DOHH2 (cell line): Measurements from ENCODE around the gene MACROD2.

Experiments used
- H3F3A ChIP-seq: fragments of 200-600 bp; sonication (generic), shearing (Covaris generic); 2 replicates; pipeline ENCODE4 v1.6.0; 2016; ENCODE audit warnings: antibody characterized with exemption, mild to moderate bottlenecking; ENCODE audit not compliant: control insufficient read depth, insufficient read depth
- H3K27ac ChIP-seq: fragments of 200-600 bp; sonication (generic); 2 replicates; pipeline ENCODE4 v1.5.1; 2014; ENCODE audit warnings: low read depth, mild to moderate bottlenecking, low read length, moderate library complexity
- H3K27me3 ChIP-seq: fragments of 200-600 bp; sonication (generic); 2 replicates; pipeline ENCODE4 v1.6.1; 2014; ENCODE audit warnings: mild to moderate bottlenecking, low read length, mixed read lengths; ENCODE audit not compliant: control insufficient read depth
- H3K36me3 ChIP-seq: fragments of 200-600 bp; sonication (generic); 2 replicates; pipeline ENCODE4 v1.6.1; 2014; ENCODE audit warnings: mild to moderate bottlenecking, low read length, moderate library complexity, mixed read lengths; ENCODE audit not compliant: control insufficient read depth
- H3K4me1 ChIP-seq: fragments of 200-600 bp; sonication (generic); 2 replicates; pipeline ENCODE4 v1.6.1; 2014; ENCODE audit warnings: mild to moderate bottlenecking, low read length, mixed read lengths; ENCODE audit not compliant: control insufficient read depth
- H3K4me2 ChIP-seq: fragments of 200-600 bp; sonication (generic); 2 replicates; pipeline ENCODE4 v1.6.0; 2014; ENCODE audit warnings: mild to moderate bottlenecking, low read length, moderate library complexity
- H3K4me3 ChIP-seq: fragments of 200-600 bp; sonication (generic); 2 replicates; pipeline ENCODE4 v1.5.1; 2014; ENCODE audit warnings: mild to moderate bottlenecking, low read length, mixed read lengths
- H3K79me2 ChIP-seq: fragments of 200-600 bp; sonication (generic); 2 replicates; pipeline ENCODE4 v1.6.1; 2014; ENCODE audit warnings: mild to moderate bottlenecking, low read length, mixed read lengths; ENCODE audit not compliant: control insufficient read depth
- H3K9me2 ChIP-seq: fragments of 200-600 bp; sonication (generic); replicated peaks from 2 replicates; pipeline ENCODE4 v1.6.1; 2014; ENCODE audit warnings: mild to moderate bottlenecking, low read length, mixed read lengths; ENCODE audit not compliant: control insufficient read depth
- H3K9me3 ChIP-seq: fragments of 200-600 bp; sonication (generic); 2 replicates; pipeline ENCODE4 v1.6.1; 2014; ENCODE audit warnings: antibody characterized with exemption, low read length, mixed read lengths; ENCODE audit not compliant: control insufficient read depth, insufficient read depth
- H4K20me1 ChIP-seq: fragments of 200-600 bp; sonication (generic); 2 replicates; pipeline ENCODE4 v1.6.0; 2014; ENCODE audit warnings: low read depth, mild to moderate bottlenecking, antibody characterized with exemption, low read length, moderate library complexity; ENCODE audit not compliant: control insufficient read depth, insufficient read depth
- CTCF ChIP-seq: fragments of 200-600 bp; sonication (generic); IDR thresholded peaks from one replicate; pipeline ENCODE4 v1.5.1; 2014; ENCODE audit warnings: antibody characterized with exemption, mild to moderate bottlenecking, low read depth, low read length; ENCODE audit not compliant: poor library complexity, severe bottlenecking
- EZH2phosphoT487 ChIP-seq: fragments of 200-600 bp; sonication (generic); IDR thresholded peaks from 2 replicates; pipeline ENCODE4 v1.6.1; 2017; ENCODE audit warnings: borderline replicate concordance, mild to moderate bottlenecking, antibody characterized with exemption, low read length, moderate library complexity, mixed read lengths

The MACROD2 gene

GRCh38 chr20:15642109-15642508, 1646.8 kb downstream of the MACROD2 start:
- Histone ChIP-seq H3K27ac (no peak overlapping the region), H3K9me3 (no peaks in the 10 kb centered on the region), H3K4me2 (no peak overlapping the region), H3K79me2 (no peaks in the 10 kb centered on the region), H3K27me3 (no peaks in the 10 kb centered on the region), H3K9me2 (no peaks in the 10 kb centered on the region), H3K4me3 (no peak overlapping the region), H3K4me1 (no peaks in the 10 kb centered on the region), H3F3A (no peaks in the 10 kb centered on the region), H4K20me1 (no peaks in the 10 kb centered on the region), H3K36me3 (no peaks in the 10 kb centered on the region)
- TF ChIP-seq EZH2phosphoT487 (no peak), CTCF (no peak)

- Histone ChIP-seq H3K36me3 (no peaks in the 10 kb centered on the region), H3K9me2 (no peaks in the 10 kb centered on the region), H3K27ac (no peak overlapping the region), H3F3A (no peaks in the 10 kb centered on the region), H3K4me3 (no peak overlapping the region), H3K79me2 (no peaks in the 10 kb centered on the region), H3K4me1 (no peaks in the 10 kb centered on the region), H3K4me2 (no peak overlapping the region), H4K20me1 (no peaks in the 10 kb centered on the region), H3K27me3 (no peaks in the 10 kb centered on the region), H3K9me3 (no peaks in the 10 kb centered on the region)
- TF ChIP-seq CTCF (no peak), EZH2phosphoT487 (no peak)
These were observed 1647.4 kb downstream of the MACROD2 start for GRCh38 chr20:15642676-15643075.

GRCh38 chr20:15643713-15644112, 1648.4 kb downstream of the MACROD2 start:
- H3K27ac ChIP-seq = no peak overlapping the region
- no peak overlapping the region for H3K4me3 ChIP-seq
- TF ChIP-seq CTCF = peak; percentile 34
- TF ChIP-seq EZH2phosphoT487 = no peak
- no peaks in the 10 kb centered on the region for H4K20me1 ChIP-seq
- H3K4me1 ChIP-seq = no peaks in the 10 kb centered on the region
- no peaks in the 10 kb centered on the region for H3K36me3 ChIP-seq
- H3K9me3 ChIP-seq = no peaks in the 10 kb centered on the region
- no peak overlapping the region for H3K4me2 ChIP-seq
- no peaks in the 10 kb centered on the region for H3K79me2 ChIP-seq
- no peaks in the 10 kb centered on the region for H3K27me3 ChIP-seq
- H3F3A ChIP-seq = no peaks in the 10 kb centered on the region
- no peaks in the 10 kb centered on the region for H3K9me2 ChIP-seq

- H3F3A ChIP-seq = no peaks in the 10 kb centered on the region
- no peak overlapping the region for H3K4me2 ChIP-seq
- no peak overlapping the region for H3K27ac ChIP-seq
- TF ChIP-seq CTCF = no peak
- no peak for TF ChIP-seq EZH2phosphoT487
- H4K20me1 ChIP-seq = no peaks in the 10 kb centered on the region
- no peaks in the 10 kb centered on the region for H3K9me2 ChIP-seq
- H3K4me1 ChIP-seq = no peaks in the 10 kb centered on the region
- H3K79me2 ChIP-seq = no peaks in the 10 kb centered on the region
- H3K9me3 ChIP-seq = no peaks in the 10 kb centered on the region
- H3K27me3 ChIP-seq = no peaks in the 10 kb centered on the region
- no peaks in the 10 kb centered on the region for H3K36me3 ChIP-seq
- no peak overlapping the region for H3K4me3 ChIP-seq
These were observed 1650.5 kb downstream of the MACROD2 start for GRCh38 chr20:15645816-15646215.
